T-helper 22 cell (primary cell): ENCODE data around the gene UBASH3B.
"Not testable (repeated sequence)": the region's sequence is repeated elsewhere in the genome, so short reads cannot be mapped to it uniquely, and the experiment has no call there.

Experiments
- DNase-seq: peaks from one replicate; pipeline ENCODE4 v3.0.0-alpha.2; 2020; ENCODE audit warnings: low read depth

UBASH3B gene

DNA sequence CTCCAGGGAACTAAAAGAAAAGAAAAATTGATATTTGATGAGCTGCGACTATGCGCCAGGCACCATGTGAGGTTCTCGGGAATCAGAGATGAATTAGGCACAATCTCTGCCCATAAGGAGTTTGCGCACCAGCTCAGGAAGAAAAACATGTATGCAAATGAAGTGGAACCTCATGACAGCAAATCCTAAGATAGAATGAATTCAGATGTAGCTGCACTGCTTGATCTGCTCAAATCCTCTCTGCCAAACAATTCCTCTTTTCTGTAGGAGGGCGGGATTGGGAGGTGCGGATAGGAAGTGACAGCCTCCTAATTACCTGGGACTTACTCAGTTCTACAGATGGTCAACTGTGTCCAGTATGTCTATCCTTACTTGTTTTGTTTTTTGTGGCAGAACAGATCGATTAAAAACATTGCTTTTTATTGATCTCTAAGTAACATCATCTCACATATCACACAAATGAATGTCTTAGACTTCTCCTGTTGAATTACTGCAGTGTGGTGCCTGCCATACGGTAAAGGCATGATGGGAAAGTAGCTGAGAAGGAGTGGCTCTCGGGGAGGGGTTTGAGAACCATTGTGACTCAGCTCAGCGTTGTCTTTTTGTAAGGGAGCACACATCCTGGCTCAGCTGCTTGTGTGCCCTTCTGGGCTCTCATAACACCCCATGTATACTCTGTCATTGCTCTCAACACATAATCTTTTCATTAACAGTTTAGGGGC is 196.7 kb downstream of the UBASH3B start:
- no peak for DNase-seq

DNA sequence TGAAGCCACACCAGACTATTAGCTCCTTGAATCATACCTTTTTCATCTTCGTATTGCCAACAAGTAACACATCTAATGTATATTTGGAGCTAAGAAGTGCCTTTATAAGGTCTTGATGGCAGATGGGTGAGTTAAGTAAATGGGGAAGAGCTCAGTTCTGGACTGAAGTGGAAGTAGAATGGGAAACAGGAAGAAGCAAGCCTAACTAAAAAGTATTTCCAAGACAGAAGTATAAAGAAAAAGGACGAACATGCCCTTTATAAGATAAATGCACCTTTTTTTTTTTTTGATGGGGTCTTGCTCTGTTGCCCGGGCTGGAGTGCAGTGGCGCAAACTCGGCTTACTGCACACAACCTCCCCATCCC is 197.3 kb downstream of the UBASH3B start:
- DNase-seq, result no peak

DNA sequence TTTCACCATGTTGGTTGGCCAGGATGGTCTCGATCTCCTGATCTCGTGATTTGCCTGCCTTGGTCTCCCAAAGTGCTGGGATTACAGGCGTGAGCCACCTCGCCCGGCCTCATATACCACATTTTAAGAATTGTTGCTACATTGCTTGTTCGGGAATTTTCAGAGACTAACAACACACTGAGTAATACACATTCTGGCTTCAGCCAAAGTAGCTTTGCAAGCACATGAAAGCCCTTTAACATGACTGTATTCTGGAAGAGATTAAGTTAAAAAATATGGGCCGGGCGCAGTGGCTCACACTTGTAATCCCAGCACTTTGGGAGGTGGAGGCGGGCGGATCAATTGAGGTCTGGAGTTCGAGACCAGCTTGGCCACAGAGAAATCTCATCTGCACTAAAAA is 197.7 kb downstream of the UBASH3B start:
- DNase-seq, result no peak

DNA sequence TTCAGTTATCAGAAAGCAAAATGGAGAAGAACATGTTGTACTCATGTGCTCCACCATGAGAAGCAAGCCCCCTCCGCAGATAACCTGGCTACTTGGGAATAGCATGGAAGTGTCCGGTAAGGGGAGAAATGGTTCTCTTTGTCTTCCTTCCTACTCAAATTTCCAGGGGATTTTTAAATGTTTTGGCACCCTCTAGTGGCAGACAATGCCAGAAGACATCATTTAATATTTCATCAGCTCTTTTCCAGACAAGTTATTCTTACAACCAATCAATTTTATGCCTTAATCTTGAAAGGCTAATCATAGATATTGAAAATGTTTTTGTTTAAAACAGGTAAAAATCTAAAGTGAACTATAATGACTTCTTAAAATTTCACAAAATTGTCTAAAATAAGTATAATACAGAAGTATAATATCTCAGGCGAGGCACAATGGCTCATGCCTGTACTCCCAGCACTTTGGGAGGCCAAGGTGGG is 198.5 kb downstream of the UBASH3B start:
- DNase-seq, result no peak

DNA sequence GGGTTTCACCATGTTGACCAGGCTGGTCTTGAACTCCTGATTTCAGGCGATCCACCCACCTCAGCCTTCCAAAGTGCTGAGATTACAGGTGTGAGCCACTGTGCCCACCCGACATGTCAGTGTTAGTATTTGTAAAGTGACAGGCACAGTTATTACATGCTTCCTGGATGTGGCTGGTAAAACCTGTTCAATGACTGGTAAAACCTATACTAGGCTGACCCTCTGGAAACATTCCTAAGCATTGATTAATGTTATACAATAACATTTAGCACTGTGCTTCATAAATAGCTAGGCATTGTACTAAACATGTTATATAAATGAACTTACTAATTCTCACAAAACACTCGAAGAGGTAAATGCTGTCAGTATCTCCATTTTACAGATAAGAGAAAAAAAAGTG is 206.1 kb downstream of the UBASH3B start:
- DNase-seq, result no peak

DNA sequence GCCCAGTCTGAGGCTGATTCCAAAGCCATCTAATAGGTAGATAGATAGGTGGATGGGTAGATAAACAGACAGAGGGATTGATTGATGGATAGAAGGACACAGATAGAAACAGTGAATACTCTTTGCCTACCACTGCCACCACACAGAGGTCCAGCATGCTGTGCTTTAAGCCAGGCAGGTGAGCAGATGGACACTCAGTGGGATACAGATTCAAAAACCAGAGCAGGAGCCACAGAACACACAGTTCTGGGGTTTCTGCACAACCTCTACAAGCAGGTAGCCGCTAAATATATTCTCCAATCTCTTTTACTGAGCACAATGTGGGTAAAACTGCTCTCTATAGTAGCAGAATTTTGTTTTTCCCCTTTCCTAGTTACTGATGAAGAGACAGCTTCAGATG is 206.6 kb downstream of the UBASH3B start:
- DNase-seq, result no peak

DNA sequence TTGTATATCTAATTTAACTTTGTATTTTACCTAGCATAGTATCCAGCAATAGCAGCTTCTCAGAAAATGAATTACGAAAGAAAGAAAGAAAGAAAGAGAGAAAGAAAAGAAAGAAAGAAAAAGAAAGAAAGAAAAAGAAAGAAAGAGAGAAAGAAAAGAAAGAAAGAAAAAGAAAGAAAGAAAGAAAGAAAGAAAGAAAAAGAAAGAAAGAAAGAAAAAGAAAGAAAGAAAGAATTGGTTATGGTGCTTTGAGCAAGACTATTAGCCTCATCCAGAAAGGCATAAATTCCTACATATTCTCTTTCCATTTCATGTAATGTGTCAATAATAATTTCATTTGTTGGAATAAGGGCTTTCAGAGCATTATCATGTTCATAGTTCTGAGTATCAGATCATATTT is 207.6 kb downstream of the UBASH3B start:
- not testable (repeated sequence) for DNase-seq

DNA sequence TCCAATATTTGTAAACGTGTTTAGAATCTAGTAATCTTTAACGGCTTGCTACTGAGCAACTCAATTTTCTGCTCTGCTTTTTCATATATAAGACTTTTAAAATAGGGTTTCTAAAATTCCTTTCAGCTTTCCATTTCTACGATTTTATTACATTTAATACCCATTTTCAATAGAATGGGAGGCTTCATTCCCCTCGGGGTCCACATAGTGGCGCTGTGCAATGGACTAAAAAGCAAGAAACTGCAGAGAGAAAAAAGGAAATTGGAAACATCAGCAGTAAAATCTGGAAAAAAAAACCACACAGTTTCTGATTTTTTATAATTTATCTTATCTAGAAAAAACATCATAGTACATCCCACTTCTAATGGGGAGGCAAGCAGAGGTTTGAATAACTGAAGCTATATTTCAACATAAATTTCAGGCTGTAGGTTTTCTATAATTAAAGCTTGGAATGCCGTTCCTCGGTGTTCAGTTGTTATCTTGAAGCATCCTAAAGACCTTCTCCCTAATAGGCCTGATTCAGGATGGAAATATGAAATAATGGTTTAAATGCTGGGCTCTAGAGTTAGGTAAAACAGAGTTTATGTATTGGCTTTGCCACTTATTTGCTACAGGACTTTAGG is 208.3 kb downstream of the UBASH3B start:
- DNase-seq, result no peak
